HCT116 (cell line): ENCODE data around the gene FKBP1A. TPM values are rescaled to one million over a fixed set of nuclear protein-coding genes. Genes with fewer than 3 reads are reported as not detected.

ENCODE experiments used
- ATAC-seq: fragments of 200-7000 bp; cut with Tn5 transposase; 2 replicates; pipeline ENCODE4 v1.9.1; 2020; ENCODE audit warnings: mild to moderate bottlenecking, moderate library complexity
- BruUV-seq: library from RNA; stranded (reverse); fragments of 400-500 nt; replicated peaks from 2 replicates; lab custom pipeline; 2021; lab: Mats Ljungman, UMichigan
- CTCF ChIA-PET: fragments of 300-600 bp; sonication (Branson Sonifier 250); formaldehyde crosslinking; loops from one replicate; lab custom pipeline; 2021; ENCODE audit warnings: antibody characterized with exemption; lab: Charles Lee
- POLR2A ChIA-PET: fragments of 300-600, 350-600 bp; sonication (Branson Sonifier 250); formaldehyde crosslinking; loops from one replicate; lab custom pipeline; 2021; ENCODE audit warnings: antibody characterized with exemption; lab: Charles Lee
- RAD21 ChIA-PET, 2 experiments: fragments of 300-600 bp; sonication (Branson Sonifier 250); formaldehyde crosslinking; loops; one replicate each; lab custom pipeline; 2023; ENCODE audit warnings: low total read pairs in 2 of 2; ENCODE audit not compliant: uncharacterized antibody in 2 of 2, unreplicated experiment in 2 of 2, low non-redundant PET in 1 of 2; lab: Charles Lee
- DNase-seq: peaks from one replicate; pipeline ENCODE4 v3.0.0-alpha.2; 2010; ENCODE audit warnings: low read depth, low spot score
- H2AFZ ChIP-seq: fragments of 200-600 bp; shearing (Covaris generic), sonication (generic); 2 replicates; pipeline ENCODE4 v1.6.1; 2017; ENCODE audit warnings: low read depth, mixed run types, mixed read lengths, antibody characterized with exemption, low read length; ENCODE audit not compliant: poor library complexity, severe bottlenecking
- H3K27ac ChIP-seq: 2 replicates; pipeline ENCODE4 v1.5.1; 2012; ENCODE audit warnings: low read depth, low read length
- H3K27me3 ChIP-seq: fragments of 200-600 bp; sonication (generic); 2 replicates; pipeline ENCODE4 v1.6.1; 2016; ENCODE audit warnings: mixed run types, low read length, mixed read lengths; ENCODE audit not compliant: insufficient read depth
- H3K36me3 ChIP-seq, 2 experiments: fragments of 200-500 bp in 1 of 2; fragments of 200-600 bp in 1 of 2; sonication (Bioruptor generic) in 1 of 2; sonication (generic) in 1 of 2; 2 replicates each; pipeline versions ENCODE4 v1.5.1 to v1.6.1; 2014 to 2016; ENCODE audit warnings: low read length in 2 of 2, inconsistent platforms in 1 of 2, mixed read lengths in 1 of 2, mixed run types in 1 of 2; ENCODE audit not compliant: insufficient read depth in 2 of 2, control insufficient read depth in 1 of 2
- H3K4me1 ChIP-seq, 2 experiments: fragments of 200-600 bp in 1 of 2; sonication (generic) in 1 of 2; 2 replicates each; pipeline versions ENCODE4 v1.5.1 to v1.6.1; 2012 to 2017; ENCODE audit warnings: low read length in 2 of 2, inconsistent platforms in 1 of 2, mild to moderate bottlenecking in 1 of 2, mixed read lengths in 1 of 2, mixed run types in 1 of 2, moderate library complexity in 1 of 2; ENCODE audit not compliant: insufficient read depth in 2 of 2, control insufficient read depth in 1 of 2
- H3K4me2 ChIP-seq: fragments of 200-600 bp; sonication (generic); 2 replicates; pipeline ENCODE4 v1.6.1; 2017; ENCODE audit warnings: mixed run types, low read length, mixed read lengths
- H3K4me3 ChIP-seq, 2 experiments: fragments of 200-600 bp in 1 of 2; sonication (generic) in 1 of 2; replicated peaks in 1 of 2; 2 replicates each; pipeline ENCODE4 v1.5.1; 2011 to 2016; ENCODE audit warnings: low read length in 2 of 2, control low read depth in 1 of 2, low read depth in 1 of 2, mild to moderate bottlenecking in 1 of 2, mixed read lengths in 1 of 2, mixed run types in 1 of 2
- H3K79me2 ChIP-seq: fragments of 200-600 bp; sonication (generic); 2 replicates; pipeline ENCODE4 v1.6.1; 2017; ENCODE audit warnings: mild to moderate bottlenecking, mixed run types, low read length, moderate library complexity, mixed read lengths; ENCODE audit not compliant: insufficient read depth
- H3K9ac ChIP-seq: fragments of 200-600 bp; sonication (generic); 2 replicates; pipeline ENCODE4 v1.6.1; 2016; ENCODE audit warnings: low read length, mixed read lengths
- H3K9me2 ChIP-seq: fragments of 200-600 bp; sonication (generic), shearing (Covaris generic); 2 replicates; pipeline ENCODE4 v1.6.1; 2017; ENCODE audit warnings: mixed run types, mild to moderate bottlenecking, moderate library complexity; ENCODE audit not compliant: insufficient read depth
- H3K9me3 ChIP-seq, 2 experiments: fragments of 200-500 bp in 1 of 2; fragments of 200-600 bp in 1 of 2; sonication (Bioruptor generic) in 1 of 2; sonication (generic) in 1 of 2; 2 replicates each; pipeline ENCODE4 v1.6.1; 2014 to 2017; ENCODE audit warnings: low read length in 2 of 2, mixed read lengths in 2 of 2, inconsistent platforms in 1 of 2, low read depth in 1 of 2, mild to moderate bottlenecking in 1 of 2, mixed run types in 1 of 2, moderate library complexity in 1 of 2; ENCODE audit not compliant: control insufficient read depth in 1 of 2, insufficient read depth in 1 of 2
- H4K20me1 ChIP-seq: fragments of 200-600 bp; sonication (generic), shearing (Covaris generic); 2 replicates; pipeline ENCODE4 v1.6.1; 2017; ENCODE audit warnings: mixed run types, mild to moderate bottlenecking, moderate library complexity; ENCODE audit not compliant: insufficient read depth
- ATF3 ChIP-seq: IDR thresholded peaks from 2 replicates; pipeline ENCODE4 v1.6.1; 2012
- CBX3 ChIP-seq: IDR thresholded peaks from 2 replicates; pipeline ENCODE4 v1.6.1; 2012; ENCODE audit warnings: low read depth
- CEBPB ChIP-seq: IDR thresholded peaks from 2 replicates; pipeline ENCODE4 v1.6.1; 2012; ENCODE audit warnings: low read depth
- CTCF ChIP-seq, 3 experiments: fragments of 200-600 bp in 1 of 3; sonication (generic) in 1 of 3; IDR thresholded peaks in 2 of 3; conservative IDR thresholded peaks in 1 of 3; 2 replicates each; pipeline ENCODE4 v1.5.1; 2012 to 2017; ENCODE audit warnings: low read depth in 2 of 3, low read length in 2 of 3, antibody characterized with exemption in 1 of 3, borderline replicate concordance in 1 of 3, control low read depth in 1 of 3, mild to moderate bottlenecking in 1 of 3, mixed read lengths in 1 of 3, mixed run types in 1 of 3, moderate library complexity in 1 of 3; ENCODE audit not compliant: insufficient read depth in 1 of 3
- ELF1 ChIP-seq: IDR thresholded peaks from 2 replicates; pipeline ENCODE4 v1.6.1; 2012; ENCODE audit warnings: low read depth, borderline replicate concordance
- EZH2 ChIP-seq: fragments of 200-600 bp; sonication (generic); IDR thresholded peaks from 2 replicates; pipeline ENCODE4 v1.6.1; 2017; ENCODE audit warnings: antibody characterized with exemption, mixed run types
- EZH2phosphoT487 ChIP-seq: fragments of 200-600 bp; IDR thresholded peaks from 2 replicates; pipeline ENCODE4 v1.6.1; 2018; ENCODE audit warnings: antibody characterized with exemption, borderline replicate concordance
- FOSL1 ChIP-seq: IDR thresholded peaks from 2 replicates; pipeline ENCODE4 v1.6.1; 2012; ENCODE audit warnings: low read depth
- JUND ChIP-seq: IDR thresholded peaks from 2 replicates; pipeline ENCODE4 v1.6.1; 2012
- POLR2A ChIP-seq: IDR thresholded peaks from 2 replicates; pipeline ENCODE4 v1.7.0; 2011; ENCODE audit warnings: borderline replicate concordance; ENCODE audit not compliant: insufficient read depth, insufficient read length; ENCODE audit errors: extremely low read depth
- POLR2AphosphoS5 ChIP-seq: IDR thresholded peaks from 2 replicates; pipeline ENCODE4 v1.6.1; 2011; ENCODE audit warnings: mild to moderate bottlenecking, low read depth, low read length, moderate library complexity
- REST ChIP-seq: IDR thresholded peaks from 2 replicates; pipeline ENCODE4 v1.6.1; 2012; ENCODE audit warnings: low read depth
- SIN3A ChIP-seq: IDR thresholded peaks from 2 replicates; pipeline ENCODE4 v1.6.1; 2012; ENCODE audit warnings: low read depth
- SP1 ChIP-seq: IDR thresholded peaks from 2 replicates; pipeline ENCODE4 v1.6.1; 2012; ENCODE audit warnings: low read depth
- SRF ChIP-seq: IDR thresholded peaks from 2 replicates; pipeline ENCODE4 v1.6.1; 2012; ENCODE audit warnings: low read depth
- TCF7L2 ChIP-seq: IDR thresholded peaks from 2 replicates; pipeline ENCODE4 v1.7.0; 2011; ENCODE audit warnings: borderline replicate concordance, inconsistent platforms; ENCODE audit not compliant: insufficient read depth, insufficient read length; ENCODE audit errors: extremely low read depth
- YY1 ChIP-seq: IDR thresholded peaks from 2 replicates; pipeline ENCODE4 v1.6.1; 2011; ENCODE audit warnings: low read length, low read depth, moderate library complexity, mild to moderate bottlenecking; ENCODE audit not compliant: insufficient replicate concordance; ENCODE audit errors: extremely low read depth
- ZBTB33 ChIP-seq: IDR thresholded peaks from 2 replicates; pipeline ENCODE4 v1.6.1; 2011; ENCODE audit warnings: mild to moderate bottlenecking, low read length, moderate library complexity; ENCODE audit not compliant: insufficient replicate concordance; ENCODE audit errors: extremely low read depth
- ZFX ChIP-seq: fragments of 450-650 bp; IDR thresholded peaks from 2 replicates; pipeline ENCODE4 v1.6.1; 2017
- ZNF274 ChIP-seq: fragments of 200-500 bp; sonication (Bioruptor generic); IDR thresholded peaks from 2 replicates; pipeline ENCODE4 v1.6.1; 2014; ENCODE audit warnings: mild to moderate bottlenecking, low read depth, low read length, inconsistent platforms
- intact Hi-C: fragments of 100-400 bp; cut with micrococcal nuclease; formaldehyde crosslinking; loops from 2 replicates; pipeline ENCODE4 v1.10.0; 2022
- total RNA-seq: library from RNA; stranded (reverse); gene quantifications from one replicate; pipeline ENCODE4 v1.2.1, GENCODE V29; 2021; ENCODE audit not compliant: unreplicated experiment

The FKBP1A gene
- total RNA-seq, 1 experiment from 2014 or later: 259 TPM

- no peak for ATAC-seq
- DNase-seq: no peak
- Histone ChIP-seq H3K4me1 (peaks cover 0 to 5% of the 10 kb centered on the region in 2 experiments; a peak in 1 of 4 replicates), H3K27ac (no peak overlapping the region), H3K4me2 (no peak overlapping the region), H2AFZ (no peak overlapping the region), H3K9ac (no peak overlapping the region), H4K20me1 (no peaks in the 10 kb centered on the region), H3K9me3 (no peaks in the 10 kb centered on the region), H3K36me3 (0 out of 4 replicates have a peak, but pooled peaks cover 0 to 3% of the 10 kb centered on the region in 2 experiments), H3K79me2 (peaks cover 22% of the 10 kb centered on the region; the same call in 1 of the 2 replicates), H3K4me3 (no peak overlapping the region), H3K27me3 (no peaks in the 10 kb centered on the region), H3K9me2 (no peaks in the 10 kb centered on the region)
- RAD21 ChIA-PET: no interaction called here
- BruUV-seq: no TSS peak
- CTCF ChIA-PET: no interaction called here
- intact Hi-C loops: no loop called here
- POLR2A ChIA-PET: no interaction called here
- TF ChIP-seq FOSL1: no peak
- TF ChIP-seq SIN3A: no peak
- no peak for TF ChIP-seq ELF1
- TF ChIP-seq CEBPB: no peak
- TF ChIP-seq SP1: no peak
- TF ChIP-seq EZH2: no peak
- TF ChIP-seq TCF7L2: no peak
- no peak for TF ChIP-seq REST
- no peak for TF ChIP-seq CBX3
- no peak for TF ChIP-seq POLR2AphosphoS5
- no peak for TF ChIP-seq JUND
- no peak for TF ChIP-seq ZNF274
- TF ChIP-seq ATF3: no peak
- no peak for TF ChIP-seq YY1
- no peak for TF ChIP-seq SRF
- TF ChIP-seq EZH2phosphoT487: no peak
- no peak for TF ChIP-seq ZBTB33
- TF ChIP-seq POLR2A: no peak
- no peak for TF ChIP-seq ZFX
- no peak for TF ChIP-seq CTCF (IDR thresholded peaks at IDR 0.05 in 2 of 3, conservative IDR thresholded peaks at IDR 0.05 in 1 of 3; ENCODE audit: borderline replicate concordance in 1 of 3, insufficient read depth in 1 of 3, low read depth in 2 of 3, low read length in 2 of 3)
These were observed 47.1 kb downstream of the FKBP1A start for GRCh38 chr20:1345756-1346093.
